Measurements from ENCODE around the gene CA6. TPM values are rescaled to one million over a fixed set of nuclear protein-coding genes. Genes with fewer than 3 reads are reported as not detected.
"Not testable (repeated sequence)": the region's sequence is repeated elsewhere in the genome, so short reads cannot be mapped to it uniquely, and the experiment has no call there.

Gene CA6
- total RNA-seq, 1 experiment from 2014 or later = not detected

- peak; percentile 43 for ATAC-seq
- H3K27me3 ChIP-seq (ENCODE audit: control insufficient read depth, insufficient read depth, low read length) = no peaks in the 10 kb centered on the region
- no peak for DNase-seq (ENCODE audit: low read depth, low spot score)
- no peak overlapping the region for H3K4me3 ChIP-seq (ENCODE audit: low read depth in 2 of 2, low read length in 2 of 2)
- peaks cover 31% of the 10 kb centered on the region for H3K4me1 ChIP-seq (ENCODE audit: control insufficient read depth, insufficient read depth, low read length)
- CTCF ChIA-PET = interaction anchor here (5.6 kb wide), 1 partner anchor 15 kb away, joined by 30 read pairs; no protein-coding TSS in a partner anchor
- no peak for TF ChIP-seq TCF7L2 (IDR thresholded peaks at IDR 0.05; ENCODE audit: low read depth, low read length)
- no peak for TF ChIP-seq SIN3A (IDR thresholded peaks at IDR 0.05; ENCODE audit: borderline replicate concordance, insufficient read depth, low read depth, low read length)
- TF ChIP-seq, protein P1, sequence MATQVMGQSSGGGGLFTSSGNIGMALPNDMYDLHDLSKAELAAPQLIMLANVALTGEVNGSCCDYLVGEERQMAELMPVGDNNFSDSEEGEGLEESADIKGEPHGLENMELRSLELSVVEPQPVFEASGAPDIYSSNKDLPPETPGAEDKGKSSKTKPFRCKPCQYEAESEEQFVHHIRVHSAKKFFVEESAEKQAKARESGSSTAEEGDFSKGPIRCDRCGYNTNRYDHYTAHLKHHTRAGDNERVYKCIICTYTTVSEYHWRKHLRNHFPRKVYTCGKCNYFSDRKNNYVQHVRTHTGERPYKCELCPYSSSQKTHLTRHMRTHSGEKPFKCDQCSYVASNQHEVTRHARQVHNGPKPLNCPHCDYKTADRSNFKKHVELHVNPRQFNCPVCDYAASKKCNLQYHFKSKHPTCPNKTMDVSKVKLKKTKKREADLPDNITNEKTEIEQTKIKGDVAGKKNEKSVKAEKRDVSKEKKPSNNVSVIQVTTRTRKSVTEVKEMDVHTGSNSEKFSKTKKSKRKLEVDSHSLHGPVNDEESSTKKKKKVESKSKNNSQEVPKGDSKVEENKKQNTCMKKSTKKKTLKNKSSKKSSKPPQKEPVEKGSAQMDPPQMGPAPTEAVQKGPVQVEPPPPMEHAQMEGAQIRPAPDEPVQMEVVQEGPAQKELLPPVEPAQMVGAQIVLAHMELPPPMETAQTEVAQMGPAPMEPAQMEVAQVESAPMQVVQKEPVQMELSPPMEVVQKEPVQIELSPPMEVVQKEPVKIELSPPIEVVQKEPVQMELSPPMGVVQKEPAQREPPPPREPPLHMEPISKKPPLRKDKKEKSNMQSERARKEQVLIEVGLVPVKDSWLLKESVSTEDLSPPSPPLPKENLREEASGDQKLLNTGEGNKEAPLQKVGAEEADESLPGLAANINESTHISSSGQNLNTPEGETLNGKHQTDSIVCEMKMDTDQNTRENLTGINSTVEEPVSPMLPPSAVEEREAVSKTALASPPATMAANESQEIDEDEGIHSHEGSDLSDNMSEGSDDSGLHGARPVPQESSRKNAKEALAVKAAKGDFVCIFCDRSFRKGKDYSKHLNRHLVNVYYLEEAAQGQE (IDR thresholded peaks at IDR 0.05; ENCODE audit: insufficient read depth in 1 of 2, low read depth in 2 of 2, low read length in 1 of 2) = no peak
- no peak for TF ChIP-seq POLR2AphosphoS5 (IDR thresholded peaks at IDR 0.05; ENCODE audit: low read depth, low read length)
- H3K36me3 ChIP-seq (ENCODE audit: control insufficient read depth, insufficient read depth, low read length) = no peaks in the 10 kb centered on the region
- H3K27ac ChIP-seq (ENCODE audit: low read length) = peak overlapping the region; percentile 36
- intact Hi-C loops (cut with micrococcal nuclease; ENCODE audit: unreplicated experiment) (no loop called here), in situ Hi-C loops (cut with HindIII; ENCODE audit: low pct_unique_long_range_greater_than_20kb, low sequenced_read_pairs) (no loop called here)
- no peaks in the 10 kb centered on the region for H3K9me3 ChIP-seq (ENCODE audit: control insufficient read depth, insufficient read depth, low read depth, low read length)
- BruUV-seq (replicated peaks) = no TSS peak
- POLR2A ChIA-PET = no interaction called here
Measured at GRCh38 chr1:8989821-8990220, 44.2 kb downstream of the CA6 start.

DNA sequence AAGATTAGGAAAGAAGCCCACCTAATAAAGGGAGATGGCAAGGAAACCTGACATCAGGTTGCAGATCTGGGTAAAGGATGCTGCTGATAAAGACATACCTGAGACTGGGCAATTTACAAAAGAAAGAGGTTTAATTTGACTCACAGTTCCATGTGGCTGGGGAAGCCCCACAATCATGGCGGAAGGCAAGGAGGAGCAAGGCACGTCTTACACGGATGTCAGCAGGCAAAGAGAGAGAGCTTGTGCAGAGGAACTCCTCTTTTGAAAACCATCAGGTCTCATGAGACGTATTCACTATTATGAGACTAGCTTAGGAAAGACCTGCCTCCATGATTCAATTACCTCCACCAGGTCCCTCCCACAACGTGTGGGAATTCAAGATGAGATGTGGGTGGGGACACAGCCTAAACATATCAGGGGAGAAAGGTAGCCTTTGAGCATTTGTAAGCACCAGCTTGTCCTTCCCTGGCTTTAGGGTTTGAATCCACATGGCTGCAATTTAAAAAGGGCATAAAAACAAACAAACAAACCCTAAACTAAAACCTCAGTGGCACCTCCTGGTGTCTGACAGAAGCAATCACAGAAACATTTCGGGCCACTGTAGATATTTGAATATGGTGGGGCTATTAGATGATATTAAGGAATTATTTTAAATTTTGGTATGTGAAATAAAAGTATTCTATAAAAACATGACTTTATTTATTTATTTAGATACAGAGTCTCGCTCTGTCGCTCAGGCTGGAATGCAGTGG, 47.4 kb downstream of the CA6 start:
- in situ Hi-C loops (cut with HindIII; ENCODE audit: low pct_unique_long_range_greater_than_20kb, low sequenced_read_pairs) = no loop called here
- POLR2A ChIA-PET = no interaction called here
- no TSS peak for BruUV-seq (replicated peaks)
- intact Hi-C loops (cut with micrococcal nuclease; ENCODE audit: unreplicated experiment) = no loop called here
- TF ChIP-seq TCF7L2 (IDR thresholded peaks at IDR 0.05; ENCODE audit: low read depth, low read length) = no peak
- Histone ChIP-seq H3K4me3 (ENCODE audit: low read depth in 2 of 2, low read length in 2 of 2) (no peak overlapping the region), H3K27me3 (ENCODE audit: control insufficient read depth, insufficient read depth, low read length) (no peaks in the 10 kb centered on the region), H3K9me3 (ENCODE audit: control insufficient read depth, insufficient read depth, low read depth, low read length) (no peaks in the 10 kb centered on the region), H3K4me1 (ENCODE audit: control insufficient read depth, insufficient read depth, low read length) (peaks cover 2% of the 10 kb centered on the region; the same call in 1 of the 2 replicates), H3K27ac (ENCODE audit: low read length) (no peak overlapping the region), H3K36me3 (ENCODE audit: control insufficient read depth, insufficient read depth, low read length) (no peaks in the 10 kb centered on the region)
- ATAC-seq = no peak
- CTCF ChIA-PET = interaction anchor here (0.8 kb wide), 1 partner anchor 12 kb away, joined by 4 read pairs; no protein-coding TSS in a partner anchor
- no peak for DNase-seq (ENCODE audit: low read depth, low spot score)

- DNase-seq (ENCODE audit: low read depth, low spot score); H3K36me3 ChIP-seq (ENCODE audit: control insufficient read depth, insufficient read depth, low read length); ATAC-seq; in situ Hi-C loops (cut with HindIII; ENCODE audit: low pct_unique_long_range_greater_than_20kb, low sequenced_read_pairs); H3K27ac ChIP-seq (ENCODE audit: low read length); BruUV-seq (replicated peaks); H3K4me1 ChIP-seq (ENCODE audit: control insufficient read depth, insufficient read depth, low read length); POLR2A ChIA-PET; H3K4me3 ChIP-seq (ENCODE audit: low read depth in 2 of 2, low read length in 2 of 2); H3K27me3 ChIP-seq (ENCODE audit: control insufficient read depth, insufficient read depth, low read length); H3K9me3 ChIP-seq (ENCODE audit: control insufficient read depth, insufficient read depth, low read depth, low read length); intact Hi-C loops (cut with micrococcal nuclease; ENCODE audit: unreplicated experiment); CTCF ChIA-PET: not testable (repeated sequence)
Measured at GRCh38 chr1:8993962-8994675, 48.5 kb downstream of the CA6 start.

DNA sequence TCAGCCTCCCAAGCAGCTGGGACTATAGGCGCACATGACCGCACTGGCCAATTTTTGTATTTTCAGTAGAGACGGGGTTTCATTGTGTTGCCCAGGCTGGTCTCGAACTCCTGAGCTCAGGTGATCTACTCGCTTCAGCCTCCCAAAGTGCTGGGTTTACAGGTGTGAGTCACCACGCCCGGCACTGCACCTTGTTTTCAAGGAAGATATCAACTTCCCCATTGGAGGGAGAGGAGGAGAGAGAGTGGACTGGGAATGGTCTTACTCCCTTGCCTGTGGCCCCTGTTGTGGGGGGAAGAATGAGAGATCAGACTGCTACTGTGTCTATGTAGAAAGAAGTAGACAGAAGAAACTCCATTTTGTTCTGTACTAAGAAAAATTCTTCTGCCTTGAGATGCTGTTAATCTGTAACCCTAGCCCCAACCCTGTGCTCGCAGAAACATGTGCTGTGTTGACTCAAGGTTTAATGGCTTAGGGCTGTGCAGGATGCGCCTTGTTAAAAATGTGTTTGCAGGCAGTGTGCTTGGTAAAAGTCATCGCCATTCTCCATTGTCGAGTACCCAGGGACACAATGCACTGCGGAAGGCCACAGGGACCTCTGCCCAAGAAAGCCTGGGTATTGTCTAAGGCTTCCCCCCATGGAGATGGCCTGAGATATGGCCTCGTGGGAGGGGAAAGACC, 56.0 kb downstream of the CA6 start:
- ATAC-seq; POLR2A ChIA-PET; H3K27ac ChIP-seq (ENCODE audit: low read length); H3K9me3 ChIP-seq (ENCODE audit: control insufficient read depth, insufficient read depth, low read depth, low read length); BruUV-seq (replicated peaks); CTCF ChIA-PET; intact Hi-C loops (cut with micrococcal nuclease; ENCODE audit: unreplicated experiment); H3K27me3 ChIP-seq (ENCODE audit: control insufficient read depth, insufficient read depth, low read length); in situ Hi-C loops (cut with HindIII; ENCODE audit: low pct_unique_long_range_greater_than_20kb, low sequenced_read_pairs); H3K4me1 ChIP-seq (ENCODE audit: control insufficient read depth, insufficient read depth, low read length); DNase-seq (ENCODE audit: low read depth, low spot score); H3K4me3 ChIP-seq (ENCODE audit: low read depth in 2 of 2, low read length in 2 of 2); H3K36me3 ChIP-seq (ENCODE audit: control insufficient read depth, insufficient read depth, low read length): not testable (repeated sequence)

DNA sequence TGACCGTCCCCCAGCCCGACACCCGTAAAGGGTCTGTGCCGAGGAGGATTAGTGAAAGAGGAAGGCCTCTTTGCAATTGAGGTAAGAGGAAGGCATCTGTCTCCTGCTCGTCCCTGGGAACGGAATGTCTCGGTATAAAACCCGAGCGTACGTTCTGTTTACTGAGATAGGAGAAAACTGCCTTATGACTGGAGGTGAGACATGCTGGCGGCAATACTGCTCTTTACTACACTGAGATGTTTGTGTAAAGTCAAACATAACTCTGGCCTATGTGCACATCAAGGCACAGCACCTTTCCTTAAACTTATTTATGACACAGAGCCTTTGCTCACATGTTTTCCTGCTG, 56.5 kb downstream of the CA6 start:
- H3K9me3 ChIP-seq (ENCODE audit: control insufficient read depth, insufficient read depth, low read depth, low read length); H3K27ac ChIP-seq (ENCODE audit: low read length); CTCF ChIA-PET; H3K4me3 ChIP-seq (ENCODE audit: low read depth in 2 of 2, low read length in 2 of 2); BruUV-seq (replicated peaks); H3K4me1 ChIP-seq (ENCODE audit: control insufficient read depth, insufficient read depth, low read length); H3K36me3 ChIP-seq (ENCODE audit: control insufficient read depth, insufficient read depth, low read length); in situ Hi-C loops (cut with HindIII; ENCODE audit: low pct_unique_long_range_greater_than_20kb, low sequenced_read_pairs); intact Hi-C loops (cut with micrococcal nuclease; ENCODE audit: unreplicated experiment); DNase-seq (ENCODE audit: low read depth, low spot score); ATAC-seq; H3K27me3 ChIP-seq (ENCODE audit: control insufficient read depth, insufficient read depth, low read length); POLR2A ChIA-PET: not testable (repeated sequence)
